Stimulated activated memory B cell treated with anti-CD40 and anti-IgM and Interleukin-4, amounts not matched to agents 10 μg/mL and 1 μg/mL and 100 μg/mL, for 72 hours (primary cell): ENCODE data around the gene GPR78.
A peak's percentile ranks its signal among the peaks of the same experiment; 100 is the strongest.

Experiments
- ATAC-seq: fragments of 150-1000 bp; cut with Tn5 transposase; 2 replicates; pipeline ENCODE4 v1.10.0; 2021
- H3K27ac Mint-ChIP-seq: one replicate; pipeline ENCODE4 v1.8.0; 2022; ENCODE audit warnings: mild to moderate bottlenecking, mixed read lengths
- H3K27me3 Mint-ChIP-seq: one replicate; pipeline ENCODE4 v1.8.0; 2022; ENCODE audit warnings: mixed read lengths
- H3K36me3 Mint-ChIP-seq: one replicate; pipeline ENCODE4 v1.8.0; 2022; ENCODE audit warnings: mixed read lengths
- H3K4me1 Mint-ChIP-seq: one replicate; pipeline ENCODE4 v1.8.0; 2022; ENCODE audit warnings: mixed read lengths
- H3K4me3 Mint-ChIP-seq: one replicate; pipeline ENCODE4 v1.8.0; 2022; ENCODE audit warnings: mild to moderate bottlenecking, moderate library complexity, mixed read lengths
- H3K9me3 Mint-ChIP-seq: one replicate; pipeline ENCODE4 v1.8.0; 2022; ENCODE audit warnings: mixed read lengths

GPR78 gene, protein sequence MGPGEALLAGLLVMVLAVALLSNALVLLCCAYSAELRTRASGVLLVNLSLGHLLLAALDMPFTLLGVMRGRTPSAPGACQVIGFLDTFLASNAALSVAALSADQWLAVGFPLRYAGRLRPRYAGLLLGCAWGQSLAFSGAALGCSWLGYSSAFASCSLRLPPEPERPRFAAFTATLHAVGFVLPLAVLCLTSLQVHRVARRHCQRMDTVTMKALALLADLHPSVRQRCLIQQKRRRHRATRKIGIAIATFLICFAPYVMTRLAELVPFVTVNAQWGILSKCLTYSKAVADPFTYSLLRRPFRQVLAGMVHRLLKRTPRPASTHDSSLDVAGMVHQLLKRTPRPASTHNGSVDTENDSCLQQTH

GRCh38 chr4:8580321-8581093 lies at the start of gene GPR78:
Gene GPR78, plus strand, starts transcription at chr4:8580392. Its CDS starts 591 bp downstream, at chr4:8580983.
- Mint-ChIP-seq H3K36me3 (no peaks in the 10 kb centered on the region), H3K4me3 (no peak within 1 kb of the TSS), H3K27ac (no peak within 1 kb of the TSS), H3K4me1 (no peaks in the 10 kb centered on the region), H3K27me3 (peaks cover 50% of the 10 kb centered on the region), H3K9me3 (no peaks in the 10 kb centered on the region)
- no peak for ATAC-seq

GRCh38 chr4:8532245-8532781 lies 47.9 kb upstream of the GPR78 start:
- Mint-ChIP-seq H3K4me1 (peaks cover 8% of the 10 kb centered on the region), H3K4me3 (no peak overlapping the region), H3K27me3 (peaks cover 8% of the 10 kb centered on the region), H3K27ac (no peak overlapping the region), H3K36me3 (no peaks in the 10 kb centered on the region), H3K9me3 (peaks cover 13% of the 10 kb centered on the region)
- no peak for ATAC-seq

GRCh38 chr4:8533274-8533865 lies 46.8 kb upstream of the GPR78 start:
- Mint-ChIP-seq H3K27ac (no peak overlapping the region), H3K27me3 (peaks cover 16% of the 10 kb centered on the region), H3K4me3 (no peak overlapping the region), H3K36me3 (no peaks in the 10 kb centered on the region), H3K4me1 (peaks cover 8% of the 10 kb centered on the region), H3K9me3 (peaks cover 13% of the 10 kb centered on the region)
- no peak for ATAC-seq

DNA sequence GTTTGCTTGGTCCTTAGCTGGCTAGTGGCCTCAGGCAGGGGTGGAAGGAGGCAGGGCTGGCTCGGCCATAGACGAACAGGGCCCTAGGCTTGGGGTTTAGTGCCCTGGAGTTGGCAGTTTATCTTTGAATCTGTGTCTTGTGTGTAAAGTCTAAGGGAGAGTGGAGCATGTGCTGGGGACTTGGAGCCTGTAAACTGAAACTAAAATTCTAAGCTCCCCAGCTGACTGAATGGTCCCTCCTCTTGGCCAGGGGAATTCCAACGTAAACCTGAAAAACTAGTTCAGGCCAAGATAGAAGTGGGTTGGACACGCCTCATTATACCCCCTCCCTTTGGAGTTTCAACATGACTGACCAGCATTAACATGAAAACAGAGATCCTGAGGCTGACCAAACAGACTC lies 46.1 kb upstream of the GPR78 start:
- Mint-ChIP-seq H3K9me3 (peaks cover 13% of the 10 kb centered on the region), H3K4me3 (no peak overlapping the region), H3K4me1 (peaks cover 8% of the 10 kb centered on the region), H3K27ac (no peak overlapping the region), H3K36me3 (no peaks in the 10 kb centered on the region), H3K27me3 (peaks cover 20% of the 10 kb centered on the region)
- peak; percentile 61 for ATAC-seq

- Mint-ChIP-seq H3K9me3 (peaks cover 13% of the 10 kb centered on the region), H3K27me3 (peaks cover 20% of the 10 kb centered on the region), H3K27ac (no peak overlapping the region), H3K36me3 (no peaks in the 10 kb centered on the region), H3K4me3 (no peak overlapping the region), H3K4me1 (peaks cover 8% of the 10 kb centered on the region)
- no peak for ATAC-seq
Measured at GRCh38 chr4:8534611-8535010, 45.6 kb upstream of the GPR78 start.

GRCh38 chr4:8536467-8536866 lies 43.7 kb upstream of the GPR78 start:
- H3K4me1 Mint-ChIP-seq: peaks cover 8% of the 10 kb centered on the region
- H3K27me3 Mint-ChIP-seq: peaks cover 17% of the 10 kb centered on the region
- no peaks in the 10 kb centered on the region for H3K36me3 Mint-ChIP-seq
- H3K9me3 Mint-ChIP-seq: peaks cover 13% of the 10 kb centered on the region
- ATAC-seq: no peak
- no peak overlapping the region for H3K4me3 Mint-ChIP-seq
- no peak overlapping the region for H3K27ac Mint-ChIP-seq

DNA sequence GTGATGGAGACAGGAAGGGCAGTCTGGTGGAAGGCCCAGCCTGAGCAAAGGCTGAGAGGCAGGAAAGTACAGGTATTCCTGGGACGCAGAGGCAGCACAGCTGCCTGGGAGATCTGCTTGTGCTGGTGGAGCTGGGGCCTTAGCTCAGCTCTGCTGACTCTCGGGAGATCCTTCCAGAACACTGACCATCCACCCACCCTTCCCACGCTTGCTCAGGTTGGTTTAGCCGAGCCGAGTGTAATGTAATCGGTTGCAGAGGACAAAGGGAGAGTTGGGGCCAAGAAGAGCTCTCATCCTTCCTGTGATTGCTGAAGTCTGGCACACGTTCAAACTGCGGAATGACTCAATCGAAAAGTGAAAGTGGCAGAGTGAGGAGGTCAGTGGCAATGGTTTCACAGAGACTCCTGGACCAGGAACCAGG lies 43.1 kb upstream of the GPR78 start:
- no peak for ATAC-seq
- H3K27me3 Mint-ChIP-seq: peaks cover 11% of the 10 kb centered on the region
- H3K36me3 Mint-ChIP-seq: no peaks in the 10 kb centered on the region
- peaks cover 8% of the 10 kb centered on the region for H3K4me1 Mint-ChIP-seq
- H3K27ac Mint-ChIP-seq: no peak overlapping the region
- H3K4me3 Mint-ChIP-seq: no peak overlapping the region
- peaks cover 13% of the 10 kb centered on the region for H3K9me3 Mint-ChIP-seq

DNA sequence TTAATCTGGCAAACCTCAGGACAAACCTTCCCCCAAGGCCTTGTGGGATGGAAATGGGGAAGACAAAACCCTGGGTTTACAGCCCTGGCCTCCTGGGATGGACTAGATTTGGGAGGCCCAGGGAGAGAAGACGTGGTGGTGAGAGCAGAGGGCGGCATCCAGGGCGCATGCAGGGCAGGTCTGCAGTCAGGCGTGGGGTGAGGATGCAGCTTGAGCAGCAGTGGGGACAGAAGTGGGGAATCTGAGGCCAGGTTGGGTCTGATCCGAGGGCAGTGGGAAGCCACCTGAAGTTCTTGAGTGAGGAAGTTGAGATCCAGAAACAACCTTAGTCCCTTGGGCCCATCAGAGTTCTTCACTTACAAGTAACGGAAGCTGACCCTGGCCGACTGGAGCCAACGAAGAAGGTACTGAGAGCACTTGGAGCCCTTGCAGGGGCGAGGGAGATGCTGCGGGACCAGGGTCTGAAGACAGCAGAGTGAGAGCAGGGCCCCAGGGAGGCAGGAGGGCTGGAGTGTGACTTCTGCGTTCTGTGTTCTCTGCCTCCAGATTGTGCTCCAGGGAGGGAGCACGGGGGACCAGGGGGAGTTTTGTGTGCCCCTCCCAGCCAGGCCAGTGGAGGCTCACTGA lies 42.0 kb upstream of the GPR78 start:
- Mint-ChIP-seq H3K36me3 (no peaks in the 10 kb centered on the region), H3K27me3 (peaks cover 11% of the 10 kb centered on the region), H3K4me3 (no peak overlapping the region), H3K4me1 (peaks cover 8% of the 10 kb centered on the region), H3K9me3 (peaks cover 13% of the 10 kb centered on the region), H3K27ac (no peak overlapping the region)
- no peak for ATAC-seq

- no peaks in the 10 kb centered on the region for H3K36me3 Mint-ChIP-seq
- no peak overlapping the region for H3K4me3 Mint-ChIP-seq
- H3K27ac Mint-ChIP-seq: no peak overlapping the region
- ATAC-seq: no peak
- H3K4me1 Mint-ChIP-seq: peaks cover 4% of the 10 kb centered on the region
- H3K27me3 Mint-ChIP-seq: peaks cover 11% of the 10 kb centered on the region
- H3K9me3 Mint-ChIP-seq: peaks cover 13% of the 10 kb centered on the region
Measured at GRCh38 chr4:8538703-8539567, 41.3 kb upstream of the GPR78 start.

- no peak overlapping the region for H3K4me3 Mint-ChIP-seq
- H3K4me1 Mint-ChIP-seq: no peaks in the 10 kb centered on the region
- no peak overlapping the region for H3K27ac Mint-ChIP-seq
- no peak for ATAC-seq
- peaks cover 8% of the 10 kb centered on the region for H3K9me3 Mint-ChIP-seq
- no peaks in the 10 kb centered on the region for H3K36me3 Mint-ChIP-seq
- H3K27me3 Mint-ChIP-seq: peaks cover 11% of the 10 kb centered on the region
Measured at GRCh38 chr4:8539661-8540060, 40.5 kb upstream of the GPR78 start.

DNA sequence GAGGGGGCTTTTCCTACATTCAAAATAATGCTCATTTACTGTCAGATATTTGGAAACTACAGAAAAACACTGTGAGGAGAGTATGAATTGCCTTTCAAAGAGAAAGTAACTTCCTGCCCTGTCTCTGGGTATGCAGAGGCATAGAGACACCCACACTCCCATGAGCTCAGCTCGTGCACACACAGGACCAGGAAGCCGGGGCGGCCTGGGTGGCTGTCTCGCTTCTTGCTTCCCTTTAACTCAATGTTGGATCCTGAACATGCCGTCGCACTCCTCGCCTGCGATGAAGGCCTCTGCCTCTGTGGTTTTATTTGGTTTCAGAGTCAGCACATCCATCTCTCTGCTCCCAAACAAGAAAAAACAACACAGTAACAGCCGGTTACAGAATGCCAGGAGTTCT lies 40.1 kb upstream of the GPR78 start:
- peaks cover 5% of the 10 kb centered on the region for H3K9me3 Mint-ChIP-seq
- no peaks in the 10 kb centered on the region for H3K4me1 Mint-ChIP-seq
- no peak for ATAC-seq
- no peak overlapping the region for H3K27ac Mint-ChIP-seq
- no peak overlapping the region for H3K4me3 Mint-ChIP-seq
- H3K27me3 Mint-ChIP-seq: peaks cover 11% of the 10 kb centered on the region
- no peaks in the 10 kb centered on the region for H3K36me3 Mint-ChIP-seq

DNA sequence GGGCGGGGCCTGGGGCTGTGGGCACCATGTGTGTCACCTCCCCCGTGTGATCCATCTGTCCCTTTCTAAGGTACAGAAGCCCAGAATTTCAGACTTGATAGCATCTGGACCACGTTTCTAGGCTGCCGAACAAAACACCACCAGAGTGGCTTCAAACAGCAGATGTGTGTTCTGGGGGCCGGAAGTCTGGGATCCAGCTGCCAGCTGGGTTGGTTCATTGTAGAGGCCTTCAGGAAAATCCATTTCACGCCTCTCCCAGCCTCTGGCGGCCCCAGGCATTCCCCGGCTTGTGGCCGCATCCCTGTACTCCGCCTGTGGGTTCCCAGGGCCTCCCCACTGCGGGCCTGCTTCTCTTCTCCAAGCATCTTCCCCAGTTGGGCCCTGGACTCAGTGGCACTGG lies 39.6 kb upstream of the GPR78 start:
- ATAC-seq: no peak
- H3K36me3 Mint-ChIP-seq: no peaks in the 10 kb centered on the region
- no peak overlapping the region for H3K4me3 Mint-ChIP-seq
- H3K4me1 Mint-ChIP-seq: no peaks in the 10 kb centered on the region
- no peak overlapping the region for H3K27ac Mint-ChIP-seq
- H3K27me3 Mint-ChIP-seq: peaks cover 11% of the 10 kb centered on the region
- H3K9me3 Mint-ChIP-seq: peaks cover under 1% of the 10 kb centered on the region

GRCh38 chr4:8540991-8541390 lies 39.2 kb upstream of the GPR78 start:
- peaks cover 11% of the 10 kb centered on the region for H3K27me3 Mint-ChIP-seq
- H3K9me3 Mint-ChIP-seq: no peaks in the 10 kb centered on the region
- no peaks in the 10 kb centered on the region for H3K4me1 Mint-ChIP-seq
- no peak overlapping the region for H3K4me3 Mint-ChIP-seq
- no peak overlapping the region for H3K27ac Mint-ChIP-seq
- H3K36me3 Mint-ChIP-seq: no peaks in the 10 kb centered on the region
- no peak for ATAC-seq

GRCh38 chr4:8541981-8542715 lies 38.0 kb upstream of the GPR78 start:
- no peak overlapping the region for H3K27ac Mint-ChIP-seq
- no peak overlapping the region for H3K4me3 Mint-ChIP-seq
- peaks cover 11% of the 10 kb centered on the region for H3K27me3 Mint-ChIP-seq
- H3K4me1 Mint-ChIP-seq: no peaks in the 10 kb centered on the region
- ATAC-seq: no peak
- H3K9me3 Mint-ChIP-seq: no peaks in the 10 kb centered on the region
- no peaks in the 10 kb centered on the region for H3K36me3 Mint-ChIP-seq
